Measurements from ENCODE around the gene PTPRM. TPM values are rescaled to one million over a fixed set of nuclear protein-coding genes. Genes with fewer than 3 reads are reported as not detected.

Gene PTPRM
- polyA plus RNA-seq, 2 of the 4 experiments (the other 2 are of a cell fraction) = 44.5 to 199 TPM

DNA sequence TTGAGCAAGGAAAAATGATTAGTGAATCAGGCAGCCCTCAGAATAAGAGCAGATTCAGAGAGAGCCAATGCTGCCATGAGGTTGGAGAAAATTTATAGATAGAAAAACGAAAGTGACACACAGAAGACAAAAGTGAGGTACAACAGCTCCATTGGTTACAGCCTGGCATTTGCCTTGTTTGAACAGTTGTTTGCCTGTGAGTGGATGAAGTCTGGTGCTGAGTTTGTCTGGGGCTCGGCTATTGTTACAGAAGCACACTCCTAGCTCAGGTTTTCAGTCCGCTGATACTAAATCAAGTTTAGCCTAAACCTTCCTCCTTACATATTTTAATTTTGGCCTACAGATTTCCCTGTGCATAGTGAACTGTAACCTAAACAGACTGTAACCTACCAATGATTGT, 654.3 kb downstream of the PTPRM start:
- Histone ChIP-seq H3K9me3 (peaks cover 5% of the 10 kb centered on the region; the same call in 2 of the 3 replicates), H3K27ac (no peak overlapping the region), H3K4me2 (no peak overlapping the region), H3K4me3 (no peak overlapping the region), H3K4me1 (no peaks in the 10 kb centered on the region)
- ATAC-seq (no peak), DNase-seq (ENCODE audit: low read depth in 1 of 2, low spot score in 1 of 2) (no peak), FAIRE-seq (no peak)
- WGBS (ENCODE audit: missing lambda C conversion rate) = 84% methylated on average over 3 of the region's 3 CpGs
- no peak for TF ChIP-seq CHD4 (IDR thresholded peaks at IDR 0.05; ENCODE audit: borderline replicate concordance)
- ChIA-PET POLR2A (no interaction called here), CTCF (no interaction called here)

DNA sequence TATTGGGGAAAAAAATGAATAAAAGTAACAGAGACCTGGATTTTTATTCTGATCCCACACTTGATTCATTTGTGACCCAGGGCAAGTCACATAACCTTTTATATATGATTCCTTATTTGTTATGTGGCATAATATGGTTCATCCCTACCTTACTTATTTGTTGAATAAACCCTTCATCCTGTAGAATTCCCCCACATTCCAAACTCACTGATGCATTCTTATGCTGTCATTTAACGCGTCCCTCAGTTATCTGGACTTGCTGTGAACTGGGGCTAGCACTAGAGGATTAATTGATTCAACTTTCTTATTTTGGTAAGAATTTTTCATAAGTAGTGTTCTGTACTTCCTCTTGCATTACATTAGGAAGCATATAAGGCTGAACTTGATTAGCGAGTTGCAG, 657.5 kb downstream of the PTPRM start:
- H3K4me1 ChIP-seq = no peaks in the 10 kb centered on the region
- no peak for ATAC-seq
- DNase-seq (ENCODE audit: low read depth in 1 of 2, low spot score in 1 of 2) = no peak
- TF ChIP-seq CEBPB (IDR thresholded peaks at IDR 0.05) = no peak
- no peak for TF ChIP-seq PBX3 (IDR thresholded peaks at IDR 0.05)
- TF ChIP-seq CBX2 (IDR thresholded peaks at IDR 0.05; ENCODE audit: borderline replicate concordance, low read depth) = no peak
- no peak for TF ChIP-seq EP300 (IDR thresholded peaks at IDR 0.05)
- no peak for TF ChIP-seq SREBF2 (IDR thresholded peaks at IDR 0.05)
- TF ChIP-seq, protein P1, sequence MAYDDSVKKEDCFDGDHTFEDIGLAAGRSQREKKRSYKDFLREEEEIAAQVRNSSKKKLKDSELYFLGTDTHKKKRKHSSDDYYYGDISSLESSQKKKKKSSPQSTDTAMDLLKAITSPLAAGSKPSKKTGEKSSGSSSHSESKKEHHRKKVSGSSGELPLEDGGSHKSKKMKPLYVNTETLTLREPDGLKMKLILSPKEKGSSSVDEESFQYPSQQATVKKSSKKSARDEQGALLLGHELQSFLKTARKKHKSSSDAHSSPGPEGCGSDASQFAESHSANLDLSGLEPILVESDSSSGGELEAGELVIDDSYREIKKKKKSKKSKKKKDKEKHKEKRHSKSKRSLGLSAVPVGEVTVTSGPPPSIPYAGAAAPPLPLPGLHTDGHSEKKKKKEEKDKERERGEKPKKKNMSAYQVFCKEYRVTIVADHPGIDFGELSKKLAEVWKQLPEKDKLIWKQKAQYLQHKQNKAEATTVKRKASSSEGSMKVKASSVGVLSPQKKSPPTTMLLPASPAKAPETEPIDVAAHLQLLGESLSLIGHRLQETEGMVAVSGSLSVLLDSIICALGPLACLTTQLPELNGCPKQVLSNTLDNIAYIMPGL (CRISPR knock-in tag; IDR thresholded peaks at IDR 0.05; ENCODE audit: borderline replicate concordance) = no peak
- TF ChIP-seq ZFP36 (IDR thresholded peaks at IDR 0.05; ENCODE audit: borderline replicate concordance, partially characterized antibody) = no peak
- H3K9me3 ChIP-seq = peaks cover 5% of the 10 kb centered on the region; the same call in 2 of the 3 replicates
- ChIA-PET POLR2A (no interaction called here), CTCF (no interaction called here)
- H3K4me3 ChIP-seq = no peak overlapping the region
- H3K27ac ChIP-seq = no peak overlapping the region
- 88% methylated on average over 3 of the region's 3 CpGs for WGBS (ENCODE audit: missing lambda C conversion rate)
- no peak overlapping the region for H3K4me2 ChIP-seq
- FAIRE-seq = no peak

- peaks cover 5% of the 10 kb centered on the region; the same call in 2 of the 3 replicates for H3K9me3 ChIP-seq
- ATAC-seq (no peak), FAIRE-seq (no peak), DNase-seq (ENCODE audit: low read depth in 1 of 2, low spot score in 1 of 2) (no peak)
- H3K4me3 ChIP-seq = no peak overlapping the region
- POLR2A ChIA-PET = no interaction called here
- 78% methylated on average over 5 of the region's 5 CpGs for WGBS (ENCODE audit: missing lambda C conversion rate)
- TF ChIP-seq, protein P2, sequence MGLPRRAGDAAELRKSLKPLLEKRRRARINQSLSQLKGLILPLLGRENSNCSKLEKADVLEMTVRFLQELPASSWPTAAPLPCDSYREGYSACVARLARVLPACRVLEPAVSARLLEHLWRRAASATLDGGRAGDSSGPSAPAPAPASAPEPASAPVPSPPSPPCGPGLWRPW (IDR thresholded peaks at IDR 0.05) = no peak
- TF ChIP-seq TP53 (CRISPR knock-in tag; IDR thresholded peaks at IDR 0.05) (no peak), RARB (CRISPR knock-in tag; IDR thresholded peaks at IDR 0.05) (no peak), PBX3 (IDR thresholded peaks at IDR 0.05) (no peak), EHF (CRISPR knock-in tag; IDR thresholded peaks at IDR 0.05) (no peak), HOXB13 (CRISPR knock-in tag; IDR thresholded peaks at IDR 0.05; ENCODE audit: low read depth) (no peak), HOXA7 (CRISPR knock-in tag; IDR thresholded peaks at IDR 0.05) (no peak), NFE2L2 (conservative IDR thresholded peaks at IDR 0.05; ENCODE audit: low read length) (no peak), ELK1 (IDR thresholded peaks at IDR 0.05; ENCODE audit: low read depth, low read length) (no peak), MAZ (IDR thresholded peaks at IDR 0.05; ENCODE audit: borderline replicate concordance, low read depth, low read length) (no peak), TFCP2L1 (CRISPR knock-in tag; IDR thresholded peaks at IDR 0.05) (no peak)
- TF ChIP-seq, protein P1 (CRISPR knock-in tag; IDR thresholded peaks at IDR 0.05; ENCODE audit: borderline replicate concordance) = no peak
- TF ChIP-seq, protein P3, sequence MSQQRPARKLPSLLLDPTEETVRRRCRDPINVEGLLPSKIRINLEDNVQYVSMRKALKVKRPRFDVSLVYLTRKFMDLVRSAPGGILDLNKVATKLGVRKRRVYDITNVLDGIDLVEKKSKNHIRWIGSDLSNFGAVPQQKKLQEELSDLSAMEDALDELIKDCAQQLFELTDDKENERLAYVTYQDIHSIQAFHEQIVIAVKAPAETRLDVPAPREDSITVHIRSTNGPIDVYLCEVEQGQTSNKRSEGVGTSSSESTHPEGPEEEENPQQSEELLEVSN (IDR thresholded peaks at IDR 0.05; ENCODE audit: borderline replicate concordance, low read depth) = no peak
- CTCF ChIA-PET = no interaction called here
- no peak overlapping the region for H3K27ac ChIP-seq
- no peak overlapping the region for H3K4me2 ChIP-seq
- no peaks in the 10 kb centered on the region for H3K4me1 ChIP-seq
Observed at GRCh38 chr18:8229040-8229439, 661.9 kb downstream of the PTPRM start.
